HepG2 (cell line): ENCODE data around the gene UQCRC2. TPM values are rescaled to one million over a fixed set of nuclear protein-coding genes. Genes with fewer than 3 reads are reported as not detected.

ENCODE experiments used
- AGO2 ChIP-seq: fragments of 200-400 bp; formaldehyde crosslinking; optimal IDR thresholded peaks from 2 replicates; pipeline ENCODE3; 2017; ENCODE audit warnings: mild to moderate bottlenecking, low read depth, low read length, moderate library complexity
- ARNT ChIP-seq: fragments of 450-650 bp; IDR thresholded peaks from 2 replicates; pipeline ENCODE4 v1.6.1; 2017
- ATF2 ChIP-seq: sonication (generic); formaldehyde crosslinking; IDR thresholded peaks from 2 replicates; pipeline ENCODE4 v1.4.0; 2020; ENCODE audit warnings: missing genetic modification reagents
- CBX5 ChIP-seq: sonication (generic); formaldehyde crosslinking; IDR thresholded peaks from 2 replicates; pipeline ENCODE4 v1.4.0; 2020; ENCODE audit warnings: missing genetic modification reagents, borderline replicate concordance
- HOMEZ ChIP-seq: IDR thresholded peaks from 2 replicates; pipeline ENCODE4 v1.6.1; 2016; ENCODE audit warnings: low read depth
- MIER3 ChIP-seq: IDR thresholded peaks from 2 replicates; pipeline ENCODE4 v1.6.1; 2016; ENCODE audit warnings: missing compliant biosample characterization, borderline replicate concordance
- MLX ChIP-seq: IDR thresholded peaks from 2 replicates; pipeline ENCODE4 v1.6.1; 2016
- MTF2 ChIP-seq: sonication (generic); formaldehyde crosslinking; IDR thresholded peaks from 2 replicates; pipeline ENCODE4 v1.5.0; 2020; ENCODE audit warnings: missing genetic modification reagents, borderline replicate concordance
- RELA ChIP-seq: sonication (generic); formaldehyde crosslinking; IDR thresholded peaks from 2 replicates; pipeline ENCODE4 v1.4.0; 2020; ENCODE audit warnings: missing genetic modification reagents
- TEAD3 ChIP-seq: optimal IDR thresholded peaks from 2 replicates; pipeline ENCODE3; 2016; ENCODE audit warnings: borderline replicate concordance
- TERF1 ChIP-seq: sonication (generic); formaldehyde crosslinking; IDR thresholded peaks from 2 replicates; pipeline ENCODE4 v1.8.0; 2022; ENCODE audit warnings: mild to moderate bottlenecking, missing genetic modification reagents, moderate library complexity
- ZFP1 ChIP-seq: IDR thresholded peaks from 2 replicates; pipeline ENCODE4 v1.6.1; 2016
- ZNF3 ChIP-seq: IDR thresholded peaks from 2 replicates; pipeline ENCODE4 v1.7.0; 2017; ENCODE audit warnings: inconsistent platforms
- ZNF713 ChIP-seq: sonication (generic); formaldehyde crosslinking; IDR thresholded peaks from 2 replicates; pipeline ENCODE4 v1.4.0; 2020; ENCODE audit warnings: mild to moderate bottlenecking, missing genetic modification reagents
- ZZZ3 ChIP-seq: sonication (generic); formaldehyde crosslinking; IDR thresholded peaks from 2 replicates; pipeline ENCODE4 v1.4.0; 2020; ENCODE audit warnings: missing genetic modification reagents, mild to moderate bottlenecking, borderline replicate concordance
- polyA plus RNA-seq, 8 experiments: library from polyadenylated mRNA; depleted of rRNA in 3 of 8; stranded (reverse) in 7 of 8; unstranded in 1 of 8; fragments of >200 nt; fragmentation: Illumina TruSeq in 4 of 8; extraction: Trizol in 4 of 8; gene quantifications; 2 replicates each; pipeline versions ENCODE4 v1.2.1 to v1.2.3, GENCODE V29; 2011 to 2016; ENCODE audit warnings: low read depth in 4 of 8, missing spikeins in 1 of 8, mixed read lengths in 1 of 8; ENCODE audit not compliant: insufficient read depth in 1 of 8
- total RNA-seq, 5 experiments: library from RNA; depleted of rRNA; stranded (reverse); fragments of >200 nt; fragmentation: Illumina TruSeq; extraction: Trizol; gene quantifications; 2 replicates each; pipeline ENCODE4 v1.2.3, GENCODE V29; 2016; ENCODE audit warnings: low read depth in 1 of 5
- TF ChIP-seq, protein P1 (sequence below): sonication (generic); formaldehyde crosslinking; conservative IDR thresholded peaks from 2 replicates; pipeline ENCODE4 v1.4.0; 2020; ENCODE audit warnings: mild to moderate bottlenecking, missing genetic modification reagents, moderate library complexity
- TF ChIP-seq, protein P2 (sequence below): sonication (generic); formaldehyde crosslinking; IDR thresholded peaks from 2 replicates; pipeline ENCODE4 v1.4.0; 2020; ENCODE audit warnings: missing genetic modification reagents, borderline replicate concordance
- TF ChIP-seq, protein P3 (sequence below): IDR thresholded peaks from 2 replicates; pipeline ENCODE4 v1.6.1; 2016; ENCODE audit warnings: mild to moderate bottlenecking, missing biosample characterization, missing genetic modification reagents

UQCRC2 gene
- total and polyA plus RNA-seq, 2 of the 13 experiments (the other 11 are each of a cell fraction or from before 2014, with no cell fraction given) = 442 to 536 TPM

- TF ChIP-seq MLX (CRISPR knock-in tag) (no peak), ZZZ3 (no peak), MTF2 (CRISPR knock-in tag) (peak; percentile 65; the same call in 1 of the 2 replicates), ARNT (no peak), TERF1 (CRISPR knock-in tag) (no peak), HOMEZ (CRISPR knock-in tag) (peak; percentile 51; the same call in 1 of the 2 replicates), AGO2 (no peak), TEAD3 (CRISPR knock-in tag) (peak; percentile 50), ZNF713 (CRISPR knock-in tag) (no peak), CBX5 (no peak), RELA (CRISPR knock-in tag) (0 out of 2 replicates have a peak, but pooled peaks have one; percentile 20), ZNF3 (CRISPR knock-in tag) (no peak), ATF2 (CRISPR knock-in tag) (0 out of 2 replicates have a peak, but pooled peaks have one; percentile 26), ZFP1 (CRISPR knock-in tag) (no peak), MIER3 (CRISPR knock-in tag) (no peak)
- TF ChIP-seq, protein P1, sequence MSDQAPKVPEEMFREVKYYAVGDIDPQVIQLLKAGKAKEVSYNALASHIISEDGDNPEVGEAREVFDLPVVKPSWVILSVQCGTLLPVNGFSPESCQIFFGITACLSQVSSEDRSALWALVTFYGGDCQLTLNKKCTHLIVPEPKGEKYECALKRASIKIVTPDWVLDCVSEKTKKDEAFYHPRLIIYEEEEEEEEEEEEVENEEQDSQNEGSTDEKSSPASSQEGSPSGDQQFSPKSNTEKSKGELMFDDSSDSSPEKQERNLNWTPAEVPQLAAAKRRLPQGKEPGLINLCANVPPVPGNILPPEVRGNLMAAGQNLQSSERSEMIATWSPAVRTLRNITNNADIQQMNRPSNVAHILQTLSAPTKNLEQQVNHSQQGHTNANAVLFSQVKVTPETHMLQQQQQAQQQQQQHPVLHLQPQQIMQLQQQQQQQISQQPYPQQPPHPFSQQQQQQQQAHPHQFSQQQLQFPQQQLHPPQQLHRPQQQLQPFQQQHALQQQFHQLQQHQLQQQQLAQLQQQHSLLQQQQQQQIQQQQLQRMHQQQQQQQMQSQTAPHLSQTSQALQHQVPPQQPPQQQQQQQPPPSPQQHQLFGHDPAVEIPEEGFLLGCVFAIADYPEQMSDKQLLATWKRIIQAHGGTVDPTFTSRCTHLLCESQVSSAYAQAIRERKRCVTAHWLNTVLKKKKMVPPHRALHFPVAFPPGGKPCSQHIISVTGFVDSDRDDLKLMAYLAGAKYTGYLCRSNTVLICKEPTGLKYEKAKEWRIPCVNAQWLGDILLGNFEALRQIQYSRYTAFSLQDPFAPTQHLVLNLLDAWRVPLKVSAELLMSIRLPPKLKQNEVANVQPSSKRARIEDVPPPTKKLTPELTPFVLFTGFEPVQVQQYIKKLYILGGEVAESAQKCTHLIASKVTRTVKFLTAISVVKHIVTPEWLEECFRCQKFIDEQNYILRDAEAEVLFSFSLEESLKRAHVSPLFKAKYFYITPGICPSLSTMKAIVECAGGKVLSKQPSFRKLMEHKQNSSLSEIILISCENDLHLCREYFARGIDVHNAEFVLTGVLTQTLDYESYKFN = peak; percentile 29
- TF ChIP-seq, protein P2, sequence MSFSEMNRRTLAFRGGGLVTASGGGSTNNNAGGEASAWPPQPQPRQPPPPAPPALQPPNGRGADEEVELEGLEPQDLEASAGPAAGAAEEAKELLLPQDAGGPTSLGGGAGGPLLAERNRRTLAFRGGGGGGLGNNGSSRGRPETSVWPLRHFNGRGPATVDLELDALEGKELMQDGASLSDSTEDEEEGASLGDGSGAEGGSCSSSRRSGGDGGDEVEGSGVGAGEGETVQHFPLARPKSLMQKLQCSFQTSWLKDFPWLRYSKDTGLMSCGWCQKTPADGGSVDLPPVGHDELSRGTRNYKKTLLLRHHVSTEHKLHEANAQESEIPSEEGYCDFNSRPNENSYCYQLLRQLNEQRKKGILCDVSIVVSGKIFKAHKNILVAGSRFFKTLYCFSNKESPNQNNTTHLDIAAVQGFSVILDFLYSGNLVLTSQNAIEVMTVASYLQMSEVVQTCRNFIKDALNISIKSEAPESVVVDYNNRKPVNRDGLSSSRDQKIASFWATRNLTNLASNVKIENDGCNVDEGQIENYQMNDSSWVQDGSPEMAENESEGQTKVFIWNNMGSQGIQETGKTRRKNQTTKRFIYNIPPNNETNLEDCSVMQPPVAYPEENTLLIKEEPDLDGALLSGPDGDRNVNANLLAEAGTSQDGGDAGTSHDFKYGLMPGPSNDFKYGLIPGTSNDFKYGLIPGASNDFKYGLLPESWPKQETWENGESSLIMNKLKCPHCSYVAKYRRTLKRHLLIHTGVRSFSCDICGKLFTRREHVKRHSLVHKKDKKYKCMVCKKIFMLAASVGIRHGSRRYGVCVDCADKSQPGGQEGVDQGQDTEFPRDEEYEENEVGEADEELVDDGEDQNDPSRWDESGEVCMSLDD (CRISPR knock-in tag) = no peak
- TF ChIP-seq, protein P3, sequence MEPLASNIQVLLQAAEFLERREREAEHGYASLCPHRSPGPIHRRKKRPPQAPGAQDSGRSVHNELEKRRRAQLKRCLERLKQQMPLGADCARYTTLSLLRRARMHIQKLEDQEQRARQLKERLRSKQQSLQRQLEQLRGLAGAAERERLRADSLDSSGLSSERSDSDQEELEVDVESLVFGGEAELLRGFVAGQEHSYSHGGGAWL = no peak
Measured at GRCh38 chr16:22030087-22030812, 77.1 kb downstream of the UQCRC2 start (continued).
